Airway epithelial cell (primary cell): ENCODE measurements around the gene FEV. TPM values are rescaled to one million over a fixed set of nuclear protein-coding genes. Genes with fewer than 3 reads are reported as not detected.

Experiments
- total RNA-seq: library from RNA; depleted of rRNA; stranded (reverse); fragments of >200 nt; gene quantifications from 2 replicates; pipeline ENCODE4 v1.2.3, GENCODE V29; 2015

The FEV gene
- not detected in 2 replicates for total RNA-seq

DNA sequence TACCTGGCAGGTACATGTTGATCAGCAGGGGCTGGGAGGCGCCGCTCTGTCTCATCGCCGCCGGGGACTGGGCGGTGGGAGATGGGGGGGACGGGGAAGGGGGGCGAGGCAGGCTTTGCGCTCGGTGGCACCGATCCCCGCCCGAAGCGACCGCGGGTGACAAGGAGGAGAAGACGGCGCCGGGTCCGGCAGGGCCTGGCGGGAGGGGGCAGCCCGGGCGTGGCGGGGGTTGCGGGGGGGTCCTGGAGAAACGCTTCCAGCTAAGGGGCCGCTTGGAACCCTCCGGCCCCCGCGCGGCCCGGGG lies at the start of gene FEV:
Gene FEV, minus strand, starts transcription at position 164 of the 304 bp plus-strand sequence. Its CDS starts 109 bp downstream, at position 55.

DNA sequence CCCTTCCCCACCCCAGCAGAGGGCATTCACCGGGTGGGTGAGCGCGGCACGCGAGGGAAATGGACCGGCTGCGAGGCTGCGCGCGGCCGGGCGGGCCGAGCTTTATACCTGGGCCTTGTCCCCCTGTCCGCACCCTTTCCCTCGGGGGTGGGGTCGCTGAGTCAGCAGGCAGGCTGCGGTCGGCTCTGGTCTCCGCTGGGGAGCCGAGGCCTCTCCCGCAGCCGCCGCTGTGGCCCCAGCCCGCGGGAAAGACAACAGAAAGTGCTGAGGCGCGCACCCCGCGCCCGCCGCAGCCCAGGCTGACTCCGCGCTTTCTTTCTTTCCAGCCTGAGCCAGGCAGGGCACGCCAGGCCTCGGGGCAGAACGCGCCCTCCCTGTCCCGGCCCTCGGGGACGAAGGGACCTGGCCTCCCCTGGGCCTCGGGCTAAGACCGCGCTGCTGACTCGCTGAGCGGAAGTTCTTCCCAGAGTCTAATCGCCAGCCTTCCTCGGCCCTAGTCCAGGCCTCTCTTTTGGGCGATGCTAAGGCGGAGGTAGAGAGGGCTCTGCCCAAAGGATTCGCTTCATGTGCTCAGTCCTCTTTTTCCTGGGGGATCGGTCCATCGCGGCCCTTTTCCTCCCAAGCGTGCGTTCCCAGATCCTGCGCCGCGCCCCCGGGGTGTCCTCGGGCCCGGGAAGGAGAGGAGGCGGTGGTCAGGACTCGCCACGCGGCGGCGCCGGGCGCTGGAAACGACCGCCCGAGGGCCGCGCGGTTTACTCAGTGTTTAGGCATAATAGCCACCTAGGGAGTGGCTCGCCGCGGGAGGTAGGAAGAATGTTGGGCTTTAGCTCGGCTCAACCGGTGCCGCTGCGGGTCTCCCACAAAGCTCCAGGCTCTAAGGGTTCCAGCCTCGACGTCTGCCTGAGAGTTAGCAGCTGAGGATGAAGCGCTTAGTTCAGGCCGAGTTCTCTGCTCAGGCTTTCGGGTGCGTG lies 8.6 kb upstream of the FEV start, which contains the start of gene CRYBA2:
Gene CRYBA2, minus strand, starts transcription at position 78 of the 971 bp plus-strand sequence. CDS start 246 bp downstream, outside the sequence.

DNA sequence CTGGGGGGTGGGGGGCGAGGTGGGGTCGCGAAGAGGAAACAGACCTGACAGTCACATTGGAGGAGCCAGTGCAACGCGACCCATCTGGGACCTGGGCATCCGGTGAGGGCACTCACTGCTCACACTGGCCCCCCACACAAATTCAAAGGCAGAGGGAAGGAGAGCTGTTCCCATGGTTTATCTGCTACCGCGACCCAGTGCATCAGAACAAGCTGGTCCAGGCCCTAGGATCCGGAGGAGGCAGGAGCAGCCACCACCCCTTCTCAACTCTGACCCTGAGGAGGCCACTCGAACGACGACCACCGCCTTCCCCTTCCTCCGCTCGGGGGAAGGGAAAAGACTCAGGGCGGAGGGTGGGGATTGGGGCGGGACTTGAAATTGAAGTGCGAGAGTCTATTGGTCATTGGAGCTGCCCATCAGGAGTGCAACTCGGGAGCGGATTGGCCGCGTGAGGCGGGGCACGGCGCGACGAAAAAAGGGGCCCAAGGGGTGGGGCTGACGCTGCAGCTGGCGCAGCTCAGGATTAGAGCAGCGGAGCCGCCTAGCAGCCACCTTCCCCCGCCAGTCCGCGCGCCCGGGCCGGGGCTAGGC lies 25.7 kb downstream of the FEV start, which contains the start of gene CDK5R2:
Gene CDK5R2, plus strand, starts transcription at position 526 of the 591 bp plus-strand sequence. CDS start 155 bp downstream, outside the sequence.

Other genes starting within 250 kb of the FEV start
- 0.37 and 0.56 TPM in 2 replicates for gene CYP27A1, start 203.0 kb downstream of the FEV start, total RNA-seq
- not detected in 2 replicates for gene PRKAG3, start 153.4 kb downstream of the FEV start, total RNA-seq
- not detected in 2 replicates for gene WNT6, start 125.4 kb downstream of the FEV start, total RNA-seq
- 13.2 and 16.2 TPM in 2 replicates for gene WNT10A, start 104.3 kb downstream of the FEV start, total RNA-seq
- gene CDK5R2, start 25.5 kb downstream of the FEV start, total RNA-seq: not detected in 2 replicates
- gene CRYBA2, start 8.2 kb upstream of the FEV start, total RNA-seq: not detected in 2 replicates
- not detected in 2 replicates for gene CFAP65, start 56.3 kb upstream of the FEV start, total RNA-seq
- not detected in 2 replicates for gene IHH, start 75.7 kb upstream of the FEV start, total RNA-seq
- gene NHEJ1, start 175.6 kb upstream of the FEV start, total RNA-seq: 12.4 and 12.6 TPM in 2 replicates
- 0.21 and 0.28 TPM in 2 replicates for gene SLC23A3, start 184.8 kb upstream of the FEV start, total RNA-seq
- gene CNPPD1, start 191.7 kb upstream of the FEV start, total RNA-seq: 42.9 and 50.6 TPM in 2 replicates
- gene RETREG2, start 193.1 kb upstream of the FEV start, total RNA-seq: 34.1 and 43.3 TPM in 2 replicates
- 23.5 and 31.5 TPM in 2 replicates for gene ZFAND2B, start 221.6 kb upstream of the FEV start, total RNA-seq
- gene ABCB6, start 233.8 kb upstream of the FEV start, total RNA-seq: 23.6 and 25.6 TPM in 2 replicates
- 38.8 and 51.2 TPM in 2 replicates for gene ATG9A, start 244.5 kb upstream of the FEV start, total RNA-seq
- 22.5 and 24.5 TPM in 2 replicates for gene ANKZF1, start 244.6 kb upstream of the FEV start, total RNA-seq